ENCODE results near the gene SLC25A51.
A peak's percentile ranks its signal among the peaks of the same experiment; 100 is the strongest.

SLC25A51 gene, protein sequence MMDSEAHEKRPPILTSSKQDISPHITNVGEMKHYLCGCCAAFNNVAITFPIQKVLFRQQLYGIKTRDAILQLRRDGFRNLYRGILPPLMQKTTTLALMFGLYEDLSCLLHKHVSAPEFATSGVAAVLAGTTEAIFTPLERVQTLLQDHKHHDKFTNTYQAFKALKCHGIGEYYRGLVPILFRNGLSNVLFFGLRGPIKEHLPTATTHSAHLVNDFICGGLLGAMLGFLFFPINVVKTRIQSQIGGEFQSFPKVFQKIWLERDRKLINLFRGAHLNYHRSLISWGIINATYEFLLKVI

DNA sequence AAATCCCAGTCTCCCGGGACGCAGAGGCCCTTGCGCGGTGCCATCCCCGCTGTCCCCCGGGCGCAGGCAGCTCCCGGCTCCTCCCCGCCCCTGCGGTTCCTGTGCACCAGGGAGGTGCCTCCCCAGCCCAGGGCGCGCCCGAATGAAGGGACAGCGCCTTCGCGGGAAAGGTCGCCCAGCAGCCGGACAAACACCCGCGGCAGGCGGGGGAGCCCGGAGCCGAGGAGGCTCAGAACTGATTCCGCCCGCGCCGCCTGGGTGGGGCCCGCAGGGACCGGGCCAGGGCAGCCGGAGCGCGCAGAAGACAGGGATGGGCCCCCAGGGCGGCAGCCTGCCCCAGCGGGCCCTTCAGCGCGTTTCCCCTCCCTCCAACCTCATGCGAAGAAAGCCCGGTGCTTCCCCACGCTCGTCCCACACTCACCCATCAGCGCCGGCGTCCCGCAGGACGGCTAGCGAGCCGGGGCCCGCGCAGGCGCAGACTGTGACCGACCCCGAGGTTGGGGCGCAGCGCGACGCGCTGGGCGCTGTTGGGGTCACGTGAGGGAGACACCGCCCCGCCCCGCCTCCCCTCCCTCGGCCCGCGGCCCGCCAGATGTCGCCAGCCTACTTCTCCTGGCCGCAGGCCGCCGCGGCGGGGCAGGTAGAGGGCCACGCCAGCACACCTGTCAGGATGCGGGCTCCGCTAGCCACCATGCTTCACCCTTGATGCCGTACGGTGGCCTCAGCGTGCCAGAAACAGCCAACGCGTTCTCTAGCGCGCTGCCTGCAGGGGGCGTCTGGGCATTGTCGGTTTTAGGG, at the start of gene SLC25A51:
TSS of gene SLC25A51 (minus strand) at position 481 of the 798 bp plus-strand sequence. CDS start 15,577 bp downstream, outside the sequence.
- peak; percentile 70 for DNase-seq

DNA sequence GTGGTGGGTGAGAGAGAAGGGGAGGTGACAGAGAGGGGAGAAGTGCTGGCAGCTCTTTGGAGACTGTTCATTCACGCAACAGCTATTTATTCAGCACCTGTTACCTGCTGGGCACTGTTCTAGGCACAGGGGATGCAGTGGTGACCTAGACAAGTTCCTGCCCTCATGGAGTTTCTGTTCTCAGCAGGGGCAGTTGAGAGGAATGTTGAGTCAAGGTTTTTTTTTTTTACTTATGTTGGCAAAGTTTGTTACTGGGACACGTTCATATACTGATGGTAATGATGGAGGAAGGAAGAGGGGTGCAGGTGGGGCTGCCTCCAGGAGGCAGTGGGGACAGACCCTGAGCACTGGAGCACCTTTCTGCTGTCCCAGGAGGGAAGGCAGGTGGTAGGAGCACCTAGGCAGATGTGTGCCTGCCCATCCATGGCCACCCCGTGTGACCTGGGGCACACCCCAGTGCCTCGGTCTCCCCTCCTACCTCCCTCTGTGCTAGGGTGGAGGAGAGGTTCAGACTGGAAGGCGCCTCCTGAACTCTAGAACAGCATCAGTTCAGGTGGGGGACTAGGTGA, 49.4 kb upstream of the SLC25A51 start:
- no peak for DNase-seq

DNA sequence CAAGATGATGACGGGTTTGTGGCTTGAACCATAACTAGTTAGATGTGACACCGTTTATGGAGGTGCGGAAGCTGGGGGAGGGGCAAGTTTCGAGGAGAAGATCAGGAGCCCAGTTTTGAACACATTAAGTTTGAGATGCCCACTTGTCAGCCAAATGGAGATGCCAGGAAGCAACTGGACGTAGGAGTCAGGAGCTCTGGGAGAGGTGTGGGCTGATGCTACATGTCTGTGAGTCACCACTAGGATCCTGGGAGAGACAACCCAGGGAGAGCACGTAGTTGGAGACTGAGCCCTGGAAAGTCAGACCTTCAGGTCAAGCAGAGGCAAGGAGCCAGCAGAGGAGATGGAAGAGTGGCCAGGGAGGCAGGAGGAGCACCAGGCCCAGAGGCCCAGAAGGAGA, 48.8 kb upstream of the SLC25A51 start:
- DNase-seq = peak; percentile 20

DNA sequence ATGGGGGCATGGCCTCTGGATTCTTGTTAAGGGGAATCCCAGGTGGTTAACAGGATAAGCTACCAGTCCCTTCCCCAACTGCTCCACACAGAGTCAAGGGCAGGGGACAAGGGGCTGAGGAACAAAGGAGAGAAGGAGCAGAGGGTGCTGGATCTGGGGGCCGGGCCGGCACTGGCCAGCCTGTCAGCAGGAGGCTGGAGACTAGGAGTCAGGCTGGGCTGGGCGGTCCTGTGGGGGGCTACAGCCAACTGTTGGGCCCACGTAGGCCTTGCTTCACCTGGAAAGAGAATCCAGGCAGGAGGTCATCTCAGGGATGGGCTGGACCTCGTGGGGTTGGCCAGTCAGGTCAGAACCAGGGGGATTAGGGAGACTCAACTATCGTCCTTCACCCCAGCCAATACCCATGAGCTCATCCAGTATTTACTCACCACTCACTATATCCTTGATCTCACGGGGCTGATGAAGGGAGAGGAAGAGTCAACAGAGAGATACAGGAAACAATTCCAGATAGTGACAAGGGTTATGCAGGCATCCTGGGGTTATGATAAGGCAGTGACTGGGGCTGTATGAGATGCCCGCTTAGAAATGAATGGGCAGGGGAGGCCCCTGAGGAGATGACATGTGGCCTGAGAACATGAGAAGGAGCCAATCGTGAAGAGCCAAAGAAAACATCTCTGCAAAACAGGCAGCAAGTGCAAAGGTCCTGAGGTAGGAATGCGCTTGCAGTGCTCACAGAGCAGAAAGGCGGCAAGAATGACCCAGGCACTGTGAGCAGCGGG, 47.9 kb upstream of the SLC25A51 start:
- DNase-seq = no peak

DNA sequence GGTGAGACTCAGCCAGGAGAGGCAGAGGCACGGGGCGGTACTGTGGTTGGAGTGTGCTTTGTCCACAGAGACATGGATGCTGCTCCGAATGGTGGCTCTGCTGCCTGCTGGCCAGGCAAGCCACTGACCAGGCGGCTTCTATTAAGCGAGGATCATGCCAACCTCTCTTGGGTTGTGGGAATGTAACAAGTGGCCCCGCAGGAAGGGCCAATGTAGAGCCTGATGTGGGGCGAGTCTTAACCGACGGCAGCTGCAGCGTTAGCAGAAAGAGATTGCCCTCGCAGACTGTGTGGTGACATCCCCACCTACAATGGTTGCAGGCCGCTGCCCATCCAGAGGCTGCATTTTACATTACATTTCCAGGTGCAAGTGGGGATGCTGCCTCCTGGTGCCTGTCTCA, 46.6 kb upstream of the SLC25A51 start:
- DNase-seq = no peak

DNA sequence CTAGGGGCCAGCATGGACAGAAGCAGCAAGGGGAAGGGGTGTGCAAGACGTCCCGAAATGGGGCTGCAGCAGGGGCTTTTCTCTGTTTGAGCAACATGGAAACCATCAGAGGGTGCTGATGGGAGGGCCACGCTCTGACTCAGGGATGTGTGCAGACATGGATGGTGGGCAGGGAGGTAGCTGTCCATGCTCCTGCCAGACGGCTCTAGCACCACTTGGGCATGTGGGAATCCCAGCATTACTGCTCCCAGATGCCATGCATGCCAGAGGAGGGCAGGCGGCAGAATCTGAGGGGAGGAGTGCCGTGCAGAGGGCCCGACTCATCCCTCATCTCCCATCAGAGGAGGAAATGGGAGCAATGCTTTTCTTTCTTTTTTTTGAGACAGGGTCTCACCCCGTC, 45.6 kb upstream of the SLC25A51 start:
- DNase-seq = no peak

DNA sequence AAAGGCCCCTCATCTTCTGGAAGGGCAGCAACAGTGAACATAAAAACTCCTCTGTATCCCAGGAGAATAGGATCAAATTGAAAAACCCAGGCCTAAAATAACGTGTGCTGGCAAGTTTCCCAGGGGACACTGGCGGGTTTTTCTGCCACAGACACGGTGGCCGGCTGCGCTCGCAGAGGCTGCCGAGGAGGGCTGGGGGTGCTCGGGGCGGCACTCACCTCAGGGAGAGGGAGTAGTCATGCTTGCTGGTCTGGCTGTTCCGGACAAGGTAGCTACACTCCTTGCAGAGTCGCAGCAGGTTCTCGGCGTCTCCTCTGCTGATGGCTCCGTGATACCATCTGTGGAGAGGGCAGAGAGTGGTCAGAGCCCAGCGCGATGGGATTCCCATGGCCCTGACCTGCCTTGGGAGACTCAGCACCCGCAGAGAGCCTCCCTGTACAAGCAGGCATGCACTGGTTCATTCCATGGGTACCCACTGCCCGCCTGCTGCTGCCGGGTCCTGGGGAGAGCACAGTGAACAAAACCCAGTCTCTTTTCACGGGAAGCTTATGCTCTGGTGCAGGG, 44.6 kb upstream of the SLC25A51 start:
- no peak for DNase-seq

DNA sequence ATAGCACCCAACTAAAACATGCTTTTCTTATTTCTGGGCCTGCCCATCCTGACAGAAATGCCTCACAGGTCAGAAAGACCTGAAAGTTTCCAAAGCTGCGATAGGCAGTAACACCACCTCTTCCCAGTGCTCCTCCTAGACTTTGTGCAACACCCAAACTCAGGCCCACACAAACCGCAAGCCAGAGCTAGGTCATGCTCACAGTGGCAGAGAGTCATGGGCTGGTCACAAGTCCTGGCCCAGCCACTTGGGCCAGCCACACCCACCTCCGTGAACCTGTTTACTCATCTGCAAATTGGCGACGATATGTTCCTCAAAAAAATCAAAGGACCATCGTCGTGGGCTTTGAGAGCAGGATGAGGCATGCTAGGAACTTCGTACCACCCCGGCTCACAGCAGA, 44.0 kb upstream of the SLC25A51 start:
- DNase-seq = no peak

DNA sequence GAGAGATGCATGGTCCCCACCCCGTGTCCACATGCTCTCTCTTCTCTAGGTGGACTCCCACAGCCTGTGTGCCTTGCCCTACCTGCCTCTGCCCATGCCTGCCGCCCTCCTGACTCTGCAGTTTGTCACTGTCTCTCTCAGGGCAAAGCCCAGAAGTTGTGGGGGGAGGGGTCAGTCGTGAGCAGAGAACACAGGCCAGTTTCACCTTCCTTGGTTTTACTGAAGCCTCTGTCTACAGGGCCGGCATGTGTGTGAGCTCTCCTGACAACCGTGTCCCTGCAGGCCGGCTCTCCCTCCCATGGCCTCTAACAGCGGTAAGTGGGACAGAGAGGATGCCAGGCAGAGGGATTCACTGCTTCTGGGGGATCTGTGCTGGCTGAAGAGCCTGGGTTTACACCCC, 43.5 kb upstream of the SLC25A51 start:
- DNase-seq = no peak

DNA sequence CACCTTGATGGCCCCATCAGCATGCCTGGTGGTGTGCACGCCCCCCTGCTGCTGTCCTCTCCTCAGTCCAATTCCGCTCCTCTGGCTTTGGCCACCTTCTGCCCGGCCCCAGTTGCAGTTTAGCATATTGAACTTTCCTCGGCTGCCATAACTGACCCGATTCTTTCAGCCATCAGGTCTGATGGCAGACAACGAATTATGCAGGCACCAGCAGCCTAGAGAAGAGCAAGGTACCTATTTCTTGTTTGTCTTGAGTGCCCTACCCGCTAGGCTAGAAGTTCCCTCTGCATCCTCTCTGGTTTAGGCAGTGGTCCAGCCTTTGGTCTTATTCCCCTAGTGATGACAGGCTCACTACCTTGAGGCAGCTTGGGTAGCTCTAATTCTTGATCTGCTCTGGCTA, 43.0 kb upstream of the SLC25A51 start:
- DNase-seq = no peak

DNA sequence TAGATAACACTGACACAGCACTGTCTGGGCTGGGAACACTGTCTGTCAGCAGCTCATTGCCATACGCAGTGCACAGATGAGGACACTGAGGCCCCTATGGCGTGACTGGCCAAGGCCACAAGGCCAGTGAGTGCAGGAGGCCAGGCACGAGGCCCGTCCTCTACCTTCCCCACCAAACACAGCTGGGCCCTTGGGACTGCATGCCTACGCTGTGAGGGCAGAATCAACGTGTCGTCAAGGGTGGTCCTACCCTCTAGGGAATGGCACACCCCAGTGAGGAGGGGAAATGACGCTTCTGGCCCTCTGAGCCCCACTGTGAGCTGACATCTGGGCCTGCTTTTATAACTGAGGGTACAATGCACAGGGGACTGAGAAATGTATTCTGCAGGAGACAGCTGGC, 42.1 kb upstream of the SLC25A51 start:
- DNase-seq = no peak

DNA sequence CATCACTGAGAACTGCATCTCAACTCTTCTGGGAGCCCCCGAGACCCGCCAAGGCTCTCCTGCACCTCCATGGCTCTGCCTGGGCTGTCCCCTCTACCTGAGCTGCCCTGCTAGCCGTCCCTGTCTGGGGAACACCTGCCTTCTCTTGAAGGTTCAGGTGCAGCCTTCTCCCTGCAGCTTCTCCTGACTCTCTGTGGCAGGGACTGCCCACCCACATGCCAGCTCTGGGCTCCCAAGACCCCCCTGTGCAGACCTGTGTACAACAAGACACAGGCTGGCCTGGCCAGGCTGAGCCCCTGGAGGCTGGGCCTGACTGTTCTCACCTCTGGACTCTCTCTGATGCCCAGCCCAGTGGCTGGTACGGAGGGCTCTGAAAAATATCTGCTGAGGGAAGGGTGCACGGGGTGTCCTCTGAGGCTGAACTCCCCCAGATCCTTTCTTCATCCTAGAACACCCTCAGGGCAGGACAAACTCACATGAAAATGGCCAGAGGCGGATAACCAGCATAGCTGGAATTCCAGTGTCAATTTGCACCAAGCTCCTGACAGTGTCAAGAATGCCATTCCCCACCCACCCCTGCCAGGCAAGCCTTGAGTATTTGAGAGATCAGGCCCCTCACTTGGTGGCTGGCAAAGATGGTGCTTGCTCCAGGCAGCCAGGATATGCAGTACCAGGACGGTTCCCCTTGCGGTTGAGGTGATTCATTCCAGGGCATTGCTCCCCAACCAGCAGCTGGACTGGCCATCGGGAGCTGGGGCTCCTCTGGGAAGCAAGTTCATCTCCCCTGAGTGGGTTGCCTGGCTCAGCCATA, 40.9 kb upstream of the SLC25A51 start:
- DNase-seq = no peak

DNA sequence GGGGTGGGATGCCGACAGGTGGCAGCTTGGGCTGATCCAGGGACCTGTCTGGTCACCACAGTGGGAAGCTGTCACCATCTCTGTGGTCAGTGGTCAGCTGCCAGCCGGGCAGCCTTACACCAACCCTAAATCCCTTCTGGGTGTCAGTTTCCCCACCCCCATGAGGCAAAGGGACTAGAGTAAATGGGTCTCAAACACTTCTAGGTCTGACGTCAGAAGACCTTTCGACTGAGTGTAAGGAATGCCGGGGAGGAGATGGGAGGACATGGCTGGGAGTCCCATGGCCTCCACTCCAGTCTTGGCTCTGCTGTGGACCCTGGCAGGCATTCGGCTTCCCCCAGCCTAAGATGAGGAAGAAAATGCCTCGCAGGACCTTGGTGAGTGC, 40.3 kb upstream of the SLC25A51 start:
- no peak for DNase-seq

DNA sequence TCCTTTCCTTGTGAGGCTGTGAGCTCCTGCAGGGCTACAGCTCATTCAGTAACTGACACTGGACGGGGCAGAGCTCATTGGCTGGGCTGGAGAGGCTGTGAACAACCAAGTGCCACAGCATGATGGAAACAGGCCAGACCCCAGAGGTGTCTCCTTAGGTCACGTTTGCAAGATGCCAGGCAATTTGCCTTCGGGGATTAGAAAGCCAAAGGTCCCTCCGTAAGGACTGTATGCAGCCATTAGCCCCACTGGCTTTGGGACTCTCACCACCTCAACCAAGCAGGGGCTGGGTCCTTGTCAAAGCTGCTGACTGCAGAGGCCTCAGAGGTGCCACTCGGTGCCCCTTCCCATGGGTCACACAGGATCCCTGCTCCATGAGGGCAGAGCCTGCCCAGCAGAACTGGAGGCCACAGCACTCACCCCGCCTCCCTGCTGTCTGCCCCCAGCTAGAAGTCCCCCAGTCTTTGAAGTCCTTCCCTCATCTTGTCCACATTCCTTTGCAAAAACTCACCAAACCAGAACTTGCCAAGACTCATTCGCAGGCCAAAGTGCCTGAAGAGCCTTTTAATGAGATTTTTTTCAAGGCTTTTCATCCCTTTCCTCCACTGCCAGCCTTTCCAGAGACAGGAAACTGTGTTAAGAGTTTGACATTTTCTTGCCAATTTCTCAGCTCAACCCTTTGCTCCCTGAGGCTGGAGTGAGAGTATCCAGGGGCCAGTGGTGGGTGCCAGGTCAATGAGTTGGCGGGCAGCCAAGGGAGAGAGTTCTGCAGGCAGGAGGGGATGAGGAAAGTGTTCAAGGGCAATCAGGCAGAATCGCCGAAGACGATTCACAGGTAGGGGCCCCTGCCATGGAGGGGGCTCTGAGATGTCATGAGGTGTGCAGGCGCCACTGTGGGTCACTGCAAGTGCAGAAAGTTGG, 39.7 kb upstream of the SLC25A51 start:
- peak; percentile 40 for DNase-seq

DNA sequence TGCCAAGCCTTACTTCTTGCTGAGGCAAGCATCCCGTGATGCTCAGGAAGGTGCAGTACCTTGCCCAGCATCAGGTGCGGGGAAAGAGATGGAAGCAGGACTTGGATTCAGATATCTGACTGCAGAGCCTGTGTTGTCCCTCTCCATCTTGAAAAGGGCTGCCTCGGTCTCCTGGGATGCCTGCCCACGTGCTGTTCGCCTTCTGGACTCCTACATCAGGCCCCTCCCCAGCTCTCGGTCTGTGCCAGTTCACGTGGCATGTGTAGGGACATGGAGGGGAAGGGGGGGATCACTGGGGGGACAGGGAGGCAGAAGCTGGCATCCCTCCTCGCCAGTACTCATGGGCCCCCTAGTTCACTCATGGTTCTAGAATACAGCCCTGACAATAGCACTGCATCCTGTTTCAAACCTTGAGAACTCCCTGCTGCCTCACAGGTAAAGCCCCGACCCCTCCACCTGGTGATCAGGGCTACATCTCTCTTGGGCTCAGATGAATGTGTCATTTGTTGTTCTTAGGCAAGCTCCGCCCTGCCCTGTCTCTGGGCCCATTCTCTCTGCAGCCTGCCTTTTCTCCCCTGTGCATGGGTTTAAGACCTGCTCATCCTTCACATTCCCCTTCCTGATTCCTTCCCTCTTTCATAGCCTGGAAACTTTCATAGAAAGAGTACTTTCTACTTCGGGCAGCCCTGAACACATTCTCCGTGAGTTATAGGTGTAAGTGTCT, 38.9 kb upstream of the SLC25A51 start:
- no peak for DNase-seq

DNA sequence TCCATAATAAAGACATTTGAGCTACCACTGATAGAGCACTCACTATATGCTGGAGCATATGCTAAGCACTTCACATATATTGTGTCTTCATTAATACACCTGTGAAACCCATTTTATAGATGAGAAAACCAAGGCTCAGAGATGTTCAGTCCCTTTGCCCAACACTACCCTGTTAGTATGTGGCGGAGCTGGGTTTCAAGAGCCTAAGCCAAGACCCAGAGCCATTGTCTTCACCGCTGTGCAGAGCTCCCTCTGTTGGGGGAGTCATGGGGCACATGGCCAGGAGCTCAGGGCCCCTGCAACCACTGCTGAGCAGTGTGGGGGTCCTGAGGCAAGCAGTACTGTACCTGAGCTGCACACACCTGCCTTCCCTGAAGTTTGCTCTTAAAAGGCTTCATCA, 37.3 kb upstream of the SLC25A51 start:
- no peak for DNase-seq

DNA sequence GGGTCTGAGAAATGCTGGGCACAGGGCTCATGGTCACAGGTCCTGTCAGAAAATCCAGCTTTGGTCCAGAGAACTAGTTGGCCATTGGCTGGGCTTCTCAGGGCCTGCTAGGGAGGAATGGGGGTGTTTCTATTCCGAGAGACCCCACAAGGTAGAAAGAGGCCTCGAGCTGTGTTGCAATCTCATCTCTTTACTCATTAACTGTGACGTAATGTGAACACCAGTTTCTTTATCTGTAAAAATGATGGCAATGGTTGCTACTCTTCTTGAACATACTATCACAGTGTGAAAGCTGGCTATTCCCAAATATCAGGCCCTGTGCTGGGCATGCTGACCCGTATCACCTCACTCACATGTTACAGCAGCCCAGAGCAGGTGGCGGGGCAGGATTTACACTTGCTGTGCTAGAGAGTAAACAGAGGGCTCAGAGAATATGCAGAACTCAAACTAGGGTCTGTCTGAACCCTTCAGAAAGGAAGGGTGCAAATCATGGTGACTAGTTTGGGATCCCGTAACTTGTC, 35.7 kb upstream of the SLC25A51 start:
- DNase-seq = no peak

DNA sequence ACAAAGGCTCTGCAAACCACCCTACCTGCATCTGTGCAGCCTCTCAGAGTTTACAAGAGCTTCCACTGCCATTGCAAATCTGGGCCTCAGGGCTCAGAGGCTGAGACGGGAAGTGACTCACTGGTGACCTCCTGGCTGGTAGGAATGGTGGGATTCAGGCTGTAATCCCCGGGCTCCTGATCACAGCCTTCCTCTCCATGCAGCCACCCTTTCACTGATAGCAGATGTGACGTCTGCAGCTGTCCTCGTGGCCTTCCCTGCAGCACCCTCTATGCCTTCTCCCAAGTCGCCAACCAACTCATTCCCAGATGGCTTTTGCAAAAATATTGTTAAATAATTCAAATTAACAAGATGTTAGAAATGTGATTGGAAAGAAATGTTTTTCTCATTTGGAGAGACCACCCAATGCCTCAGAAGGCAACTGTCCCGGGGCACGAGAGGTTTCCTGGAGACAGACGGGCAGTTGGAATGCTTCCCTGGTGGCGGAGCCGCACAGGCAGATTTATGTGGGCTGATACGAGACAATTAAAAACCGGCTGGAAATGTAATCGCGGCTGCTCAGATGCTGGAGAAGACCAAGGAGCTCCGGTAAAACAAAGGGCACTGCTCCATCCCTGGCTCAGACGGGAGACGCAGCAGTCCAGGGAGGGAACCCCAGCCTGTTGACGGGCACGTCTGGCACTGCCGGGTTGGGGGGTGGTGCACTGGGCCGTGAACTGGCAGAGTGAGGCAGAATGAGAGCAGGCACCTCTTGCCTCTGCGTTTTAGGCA, 34.4 kb upstream of the SLC25A51 start:
- peak; percentile 62 for DNase-seq

DNA sequence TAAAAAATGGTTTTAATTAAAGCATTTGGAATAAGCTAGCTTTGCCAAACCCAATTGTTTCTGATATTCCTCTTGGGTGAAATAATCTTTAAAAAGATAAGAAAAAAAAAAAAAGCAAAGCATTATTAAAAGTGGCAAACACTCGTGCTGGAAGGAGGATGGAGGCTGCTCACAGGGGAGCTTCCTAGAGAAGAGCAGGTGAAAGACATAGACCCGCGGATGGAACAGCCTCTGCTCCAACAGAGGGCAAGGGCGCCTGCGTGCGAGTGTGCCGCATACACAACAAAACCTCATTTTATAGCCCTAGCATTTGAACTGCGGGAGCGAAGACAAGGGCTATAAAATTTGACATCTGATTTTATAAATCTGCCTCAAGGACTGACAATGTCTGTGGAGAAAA, 33.4 kb upstream of the SLC25A51 start:
- DNase-seq = no peak

All from amniotic stem cell (primary cell).